Measurements from ENCODE around the gene GRIK3. TPM values are rescaled to one million over a fixed set of nuclear protein-coding genes. Genes with fewer than 3 reads are reported as not detected.

GRIK3 gene
- polyA plus RNA-seq, 1 donor (not counting 4 experiments of a cell fraction or from before 2014, with no cell fraction given), result not detected

DNA sequence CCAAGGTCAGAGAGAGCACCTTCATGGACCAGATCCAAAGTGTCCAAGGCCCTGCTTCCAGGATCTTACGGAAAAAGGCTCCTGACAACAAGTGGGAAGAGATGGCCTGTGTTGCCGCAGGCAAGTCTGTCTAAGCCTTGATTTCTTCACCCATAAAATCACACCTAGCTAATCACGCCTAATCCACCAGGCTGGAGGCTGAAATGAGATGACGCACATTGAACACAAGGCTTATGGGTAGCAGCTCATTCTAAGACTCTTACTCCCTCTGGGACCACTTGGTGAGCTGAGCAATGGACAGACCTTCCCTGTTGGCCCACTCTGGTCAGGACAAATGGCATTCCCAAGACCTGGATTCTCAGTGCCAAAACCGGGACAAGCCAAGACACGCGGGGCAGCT lies 38.2 kb downstream of the GRIK3 start:
- no peaks in the 10 kb centered on the region for H3K9me3 ChIP-seq (ENCODE audit: control insufficient read depth, low read depth, low read length)
- H4K20me1 ChIP-seq (ENCODE audit: control insufficient read depth, extremely low read depth, insufficient read depth, low read length), result no peaks in the 10 kb centered on the region
- no peaks in the 10 kb centered on the region for H3K79me2 ChIP-seq (ENCODE audit: control insufficient read depth, insufficient read depth, low read length)
- H3K36me3 ChIP-seq (ENCODE audit: control insufficient read depth in 2 of 2, extremely low read depth in 1 of 2, insufficient read depth in 2 of 2, low read length in 2 of 2), result no peaks in the 10 kb centered on the region
- TF ChIP-seq EZH2 (IDR thresholded peaks at IDR 0.05; ENCODE audit: low read length), result no peak
- TF ChIP-seq, protein P1, sequence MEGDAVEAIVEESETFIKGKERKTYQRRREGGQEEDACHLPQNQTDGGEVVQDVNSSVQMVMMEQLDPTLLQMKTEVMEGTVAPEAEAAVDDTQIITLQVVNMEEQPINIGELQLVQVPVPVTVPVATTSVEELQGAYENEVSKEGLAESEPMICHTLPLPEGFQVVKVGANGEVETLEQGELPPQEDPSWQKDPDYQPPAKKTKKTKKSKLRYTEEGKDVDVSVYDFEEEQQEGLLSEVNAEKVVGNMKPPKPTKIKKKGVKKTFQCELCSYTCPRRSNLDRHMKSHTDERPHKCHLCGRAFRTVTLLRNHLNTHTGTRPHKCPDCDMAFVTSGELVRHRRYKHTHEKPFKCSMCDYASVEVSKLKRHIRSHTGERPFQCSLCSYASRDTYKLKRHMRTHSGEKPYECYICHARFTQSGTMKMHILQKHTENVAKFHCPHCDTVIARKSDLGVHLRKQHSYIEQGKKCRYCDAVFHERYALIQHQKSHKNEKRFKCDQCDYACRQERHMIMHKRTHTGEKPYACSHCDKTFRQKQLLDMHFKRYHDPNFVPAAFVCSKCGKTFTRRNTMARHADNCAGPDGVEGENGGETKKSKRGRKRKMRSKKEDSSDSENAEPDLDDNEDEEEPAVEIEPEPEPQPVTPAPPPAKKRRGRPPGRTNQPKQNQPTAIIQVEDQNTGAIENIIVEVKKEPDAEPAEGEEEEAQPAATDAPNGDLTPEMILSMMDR (optimal IDR thresholded peaks at IDR 0.05 in 1 of 3, IDR thresholded peaks at IDR 0.05 in 1 of 3, conservative IDR thresholded peaks at IDR 0.05 in 1 of 3; ENCODE audit: extremely low read depth in 1 of 3, insufficient read depth in 2 of 3, low read length in 3 of 3), result no peak
- H3K9me1 ChIP-seq (ENCODE audit: control insufficient read depth, extremely low read depth, insufficient read depth, low read length), result no peaks in the 10 kb centered on the region
- FAIRE-seq (no peak), DNase-seq (ENCODE audit: low read depth, low spot score) (no peak)
- H3K27me3 ChIP-seq (ENCODE audit: control insufficient read depth, extremely low read depth, insufficient read depth, low read length), result no peaks in the 10 kb centered on the region
- no peaks in the 10 kb centered on the region for H3K4me1 ChIP-seq (ENCODE audit: control insufficient read depth, extremely low read depth, insufficient read depth, low read length)
- no peak overlapping the region for H3K4me3 ChIP-seq (ENCODE audit: control insufficient read depth in 2 of 3, extremely low read depth in 1 of 3, insufficient read depth in 2 of 3, low read depth in 1 of 3, low read length in 3 of 3)
- no peak overlapping the region for H3K9ac ChIP-seq (ENCODE audit: control insufficient read depth, extremely low read depth, insufficient read depth, low read length)
- dilution Hi-C loops (cut with MboI; ENCODE audit: extremely low pct_ligation_motif_present, low sequenced_read_pairs), result no loop called here
- H2AFZ ChIP-seq (ENCODE audit: control insufficient read depth, low read length), result no peak overlapping the region
- no peak overlapping the region for H3K4me2 ChIP-seq (ENCODE audit: control insufficient read depth, extremely low read depth, insufficient read depth, low read depth, low read length)
- H3K27ac ChIP-seq (ENCODE audit: control insufficient read depth, insufficient read depth, low read length), result no peak overlapping the region

DNA sequence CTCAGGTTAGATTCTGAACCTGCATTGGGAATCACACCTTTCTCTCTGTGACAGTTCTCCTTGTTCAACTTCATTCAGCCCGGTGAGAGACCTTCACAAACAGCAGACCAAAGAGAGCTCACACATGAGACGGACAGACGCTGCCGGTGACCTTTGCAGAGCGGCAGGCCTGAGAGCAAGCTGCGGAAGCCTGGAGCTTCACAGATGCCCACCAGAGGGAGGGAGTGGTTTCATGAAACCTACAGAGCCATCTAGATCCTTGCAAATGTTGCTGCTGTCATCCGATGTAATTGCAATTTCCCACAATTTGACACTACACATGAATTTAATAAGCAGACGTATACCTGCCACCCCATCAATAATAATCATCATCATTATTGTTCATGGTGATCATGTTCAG lies 39.4 kb downstream of the GRIK3 start:
- TF ChIP-seq, protein P1 (optimal IDR thresholded peaks at IDR 0.05 in 1 of 3, IDR thresholded peaks at IDR 0.05 in 1 of 3, conservative IDR thresholded peaks at IDR 0.05 in 1 of 3; ENCODE audit: extremely low read depth in 1 of 3, insufficient read depth in 2 of 3, low read length in 3 of 3), result no peak
- no peak for TF ChIP-seq EZH2 (IDR thresholded peaks at IDR 0.05; ENCODE audit: low read length)
- Histone ChIP-seq H3K4me3 (ENCODE audit: control insufficient read depth in 2 of 3, extremely low read depth in 1 of 3, insufficient read depth in 2 of 3, low read depth in 1 of 3, low read length in 3 of 3) (no peak overlapping the region), H3K36me3 (ENCODE audit: control insufficient read depth in 2 of 2, extremely low read depth in 1 of 2, insufficient read depth in 2 of 2, low read length in 2 of 2) (no peaks in the 10 kb centered on the region), H3K4me2 (ENCODE audit: control insufficient read depth, extremely low read depth, insufficient read depth, low read depth, low read length) (no peak overlapping the region), H3K9me1 (ENCODE audit: control insufficient read depth, extremely low read depth, insufficient read depth, low read length) (no peaks in the 10 kb centered on the region), H3K27me3 (ENCODE audit: control insufficient read depth, extremely low read depth, insufficient read depth, low read length) (no peaks in the 10 kb centered on the region), H3K9ac (ENCODE audit: control insufficient read depth, extremely low read depth, insufficient read depth, low read length) (no peak overlapping the region), H3K4me1 (ENCODE audit: control insufficient read depth, extremely low read depth, insufficient read depth, low read length) (no peaks in the 10 kb centered on the region), H2AFZ (ENCODE audit: control insufficient read depth, low read length) (no peak overlapping the region), H3K27ac (ENCODE audit: control insufficient read depth, insufficient read depth, low read length) (no peak overlapping the region), H3K79me2 (ENCODE audit: control insufficient read depth, insufficient read depth, low read length) (no peaks in the 10 kb centered on the region), H4K20me1 (ENCODE audit: control insufficient read depth, extremely low read depth, insufficient read depth, low read length) (no peaks in the 10 kb centered on the region), H3K9me3 (ENCODE audit: control insufficient read depth, low read depth, low read length) (no peaks in the 10 kb centered on the region)
- DNase-seq (ENCODE audit: low read depth, low spot score) (no peak), FAIRE-seq (no peak)
- dilution Hi-C loops (cut with MboI; ENCODE audit: extremely low pct_ligation_motif_present, low sequenced_read_pairs), result no loop called here
